ENCODE measurements around the gene MAF. TPM values are rescaled to one million over a fixed set of nuclear protein-coding genes. Genes with fewer than 3 reads are reported as not detected.

Gene MAF
- total and polyA plus RNA-seq, 3 donors from 2014 or later, result 22.0 to 112 (median 84.6) TPM

DNA sequence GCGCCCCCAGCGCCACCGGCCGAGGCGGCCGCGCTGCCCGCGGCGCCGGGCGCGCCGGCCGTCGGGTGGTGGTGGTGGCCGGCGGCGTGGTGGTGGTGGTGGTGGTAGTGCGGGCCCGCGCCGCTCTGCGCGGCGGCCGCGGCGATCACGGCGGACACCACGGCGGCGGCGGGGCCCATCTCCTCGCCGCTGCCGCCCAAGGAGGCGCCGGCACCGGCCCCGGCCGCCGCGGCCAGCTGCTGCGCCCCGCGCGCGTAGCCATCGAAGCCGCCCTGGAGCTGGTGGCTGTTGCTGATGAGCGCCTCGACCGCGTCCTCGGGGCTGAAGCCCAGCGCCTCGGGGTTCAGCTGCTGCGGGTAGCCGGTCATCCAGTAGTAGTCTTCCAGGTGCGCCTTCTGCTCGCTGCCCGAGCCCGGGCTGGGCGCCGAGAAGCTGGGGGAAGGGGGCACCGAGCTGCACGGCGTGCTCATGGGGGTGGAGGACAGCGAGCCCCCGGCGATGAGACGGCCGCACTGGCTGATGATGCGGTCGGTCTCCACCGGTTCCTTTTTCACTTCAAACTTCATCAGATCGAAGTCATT lies 1.2 kb downstream of the MAF start:
- 1% methylated on average over 27 of the region's 79 CpGs; no CpG with 5 or more reads in 1 of the 2 donors for WGBS, 2 donors
- DNase-seq, result no peak
- intact Hi-C loops (cut with DNase I; ENCODE audit: low total_unique reads), result no loop called here
- H3K4me1 ChIP-seq, result no peaks in the 10 kb centered on the region
- no peaks in the 10 kb centered on the region for H3K27me3 ChIP-seq
- H3K9me3 ChIP-seq, result no peaks in the 10 kb centered on the region
- peak overlapping the region; percentile 79 to 97 for H3K4me3 ChIP-seq
- TF ChIP-seq, protein P1, sequence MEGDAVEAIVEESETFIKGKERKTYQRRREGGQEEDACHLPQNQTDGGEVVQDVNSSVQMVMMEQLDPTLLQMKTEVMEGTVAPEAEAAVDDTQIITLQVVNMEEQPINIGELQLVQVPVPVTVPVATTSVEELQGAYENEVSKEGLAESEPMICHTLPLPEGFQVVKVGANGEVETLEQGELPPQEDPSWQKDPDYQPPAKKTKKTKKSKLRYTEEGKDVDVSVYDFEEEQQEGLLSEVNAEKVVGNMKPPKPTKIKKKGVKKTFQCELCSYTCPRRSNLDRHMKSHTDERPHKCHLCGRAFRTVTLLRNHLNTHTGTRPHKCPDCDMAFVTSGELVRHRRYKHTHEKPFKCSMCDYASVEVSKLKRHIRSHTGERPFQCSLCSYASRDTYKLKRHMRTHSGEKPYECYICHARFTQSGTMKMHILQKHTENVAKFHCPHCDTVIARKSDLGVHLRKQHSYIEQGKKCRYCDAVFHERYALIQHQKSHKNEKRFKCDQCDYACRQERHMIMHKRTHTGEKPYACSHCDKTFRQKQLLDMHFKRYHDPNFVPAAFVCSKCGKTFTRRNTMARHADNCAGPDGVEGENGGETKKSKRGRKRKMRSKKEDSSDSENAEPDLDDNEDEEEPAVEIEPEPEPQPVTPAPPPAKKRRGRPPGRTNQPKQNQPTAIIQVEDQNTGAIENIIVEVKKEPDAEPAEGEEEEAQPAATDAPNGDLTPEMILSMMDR (IDR thresholded peaks at IDR 0.05), result no peak
- TF ChIP-seq POLR2A (IDR thresholded peaks at IDR 0.05), result no peak
- H3K36me3 ChIP-seq (ENCODE audit: low read depth, missing control alignments), result no peaks in the 10 kb centered on the region
- peak overlapping the region; percentile 88 to 97 for H3K27ac ChIP-seq

GRCh38 chr16:79598348-79599181 lies 2.0 kb downstream of the MAF start:
- DNase-seq, result peak; percentile 50
- no peaks in the 10 kb centered on the region for H3K4me1 ChIP-seq
- 0 to 3% methylated on average over 18 to 38 of the region's 51 CpGs for WGBS, 2 donors
- H3K27me3 ChIP-seq, result no peaks in the 10 kb centered on the region
- intact Hi-C loops (cut with DNase I; ENCODE audit: low total_unique reads), result no loop called here
- H3K27ac ChIP-seq, result peak overlapping the region; percentile 85 to 92
- TF ChIP-seq, protein P1 (IDR thresholded peaks at IDR 0.05), result no peak
- TF ChIP-seq POLR2A (IDR thresholded peaks at IDR 0.05), result no peak
- no peaks in the 10 kb centered on the region for H3K9me3 ChIP-seq
- H3K36me3 ChIP-seq (ENCODE audit: low read depth, missing control alignments), result no peaks in the 10 kb centered on the region
- peak overlapping the region; percentile 68 to 83 for H3K4me3 ChIP-seq

DNA sequence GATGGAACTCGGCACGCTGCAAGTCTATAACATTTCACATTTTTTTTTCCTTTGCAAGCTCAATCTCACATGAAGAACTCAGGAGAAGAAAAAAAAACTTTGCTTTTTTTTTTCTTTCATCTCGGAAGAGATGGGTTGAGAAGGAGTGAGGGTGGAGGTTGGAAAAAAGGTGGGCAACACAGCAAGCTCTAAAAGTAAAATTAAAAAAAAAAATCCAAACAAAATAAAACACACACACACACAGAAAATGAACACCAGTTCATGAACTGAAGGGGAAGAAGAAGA lies 2.5 kb downstream of the MAF start:
- DNase-seq, result no peak
- intact Hi-C loops (cut with DNase I; ENCODE audit: low total_unique reads), result no loop called here
- H3K4me1 ChIP-seq, result peaks cover 3% of the 10 kb centered on the region
- peak overlapping the region; percentile 85 to 92 for H3K27ac ChIP-seq
- H3K27me3 ChIP-seq, result no peaks in the 10 kb centered on the region
- H3K36me3 ChIP-seq (ENCODE audit: low read depth, missing control alignments), result no peaks in the 10 kb centered on the region
- peak overlapping the region; percentile 68 to 83 for H3K4me3 ChIP-seq
- TF ChIP-seq, protein P1 (IDR thresholded peaks at IDR 0.05), result no peak
- no peak for TF ChIP-seq POLR2A (IDR thresholded peaks at IDR 0.05)
- WGBS, 2 donors, result 4 to 5% methylated on average over 3 of the region's 3 CpGs
- no peaks in the 10 kb centered on the region for H3K9me3 ChIP-seq

GRCh38 chr16:79597277-79598062 lies 3.1 kb downstream of the MAF start:
- Histone ChIP-seq H3K4me3 (peak overlapping the region; percentile 68 to 83), H3K27ac (peak overlapping the region; percentile 85 to 92), H3K9me3 (no peaks in the 10 kb centered on the region), H3K4me1 (peaks cover 9% of the 10 kb centered on the region), H3K27me3 (no peaks in the 10 kb centered on the region), H3K36me3 (ENCODE audit: low read depth, missing control alignments) (no peaks in the 10 kb centered on the region)
- intact Hi-C loops (cut with DNase I; ENCODE audit: low total_unique reads), result no loop called here
- 15 to 18% methylated on average over 5 of the region's 5 CpGs for WGBS, 2 donors
- TF ChIP-seq POLR2A (IDR thresholded peaks at IDR 0.05), result no peak
- TF ChIP-seq, protein P1 (IDR thresholded peaks at IDR 0.05), result no peak
- no peak for DNase-seq
